ENCODE measurements around the gene HAPLN1.

HAPLN1 gene

GRCh38 chr5:83665631-83666030 lies 55.0 kb downstream of the HAPLN1 start:
- Histone ChIP-seq H3K4me2 (ENCODE audit: low read depth, low read length) (no peak overlapping the region), H3K36me3 (replicated peaks; ENCODE audit: insufficient read depth, low read length) (no peaks in the 10 kb centered on the region), H3F3A (ENCODE audit: insufficient read depth, low read length) (no peaks in the 10 kb centered on the region), H4K20me1 (ENCODE audit: insufficient read depth, low read length) (no peaks in the 10 kb centered on the region), H3K9me3 (replicated peaks; ENCODE audit: insufficient read depth, low read length) (no peaks in the 10 kb centered on the region), H2AFZ (ENCODE audit: low read length) (no peak overlapping the region), H3K27ac (ENCODE audit: low read length) (no peak overlapping the region), H3K4me3 (ENCODE audit: low read length) (no peak overlapping the region), H3K79me2 (ENCODE audit: low read length) (no peaks in the 10 kb centered on the region), H3K27me3 (replicated peaks; ENCODE audit: insufficient read depth, low read length) (no peaks in the 10 kb centered on the region), H3K9ac (ENCODE audit: low read length) (no peak overlapping the region), H3K4me1 (ENCODE audit: low read length) (no peaks in the 10 kb centered on the region), H3K9me2 (replicated peaks; ENCODE audit: insufficient read depth, low read length) (no peaks in the 10 kb centered on the region)
- DNase-seq, result no peak
- no peak for TF ChIP-seq EZH2 (optimal IDR thresholded peaks at IDR 0.05; ENCODE audit: low read depth, low read length)
- TF ChIP-seq, protein P1, sequence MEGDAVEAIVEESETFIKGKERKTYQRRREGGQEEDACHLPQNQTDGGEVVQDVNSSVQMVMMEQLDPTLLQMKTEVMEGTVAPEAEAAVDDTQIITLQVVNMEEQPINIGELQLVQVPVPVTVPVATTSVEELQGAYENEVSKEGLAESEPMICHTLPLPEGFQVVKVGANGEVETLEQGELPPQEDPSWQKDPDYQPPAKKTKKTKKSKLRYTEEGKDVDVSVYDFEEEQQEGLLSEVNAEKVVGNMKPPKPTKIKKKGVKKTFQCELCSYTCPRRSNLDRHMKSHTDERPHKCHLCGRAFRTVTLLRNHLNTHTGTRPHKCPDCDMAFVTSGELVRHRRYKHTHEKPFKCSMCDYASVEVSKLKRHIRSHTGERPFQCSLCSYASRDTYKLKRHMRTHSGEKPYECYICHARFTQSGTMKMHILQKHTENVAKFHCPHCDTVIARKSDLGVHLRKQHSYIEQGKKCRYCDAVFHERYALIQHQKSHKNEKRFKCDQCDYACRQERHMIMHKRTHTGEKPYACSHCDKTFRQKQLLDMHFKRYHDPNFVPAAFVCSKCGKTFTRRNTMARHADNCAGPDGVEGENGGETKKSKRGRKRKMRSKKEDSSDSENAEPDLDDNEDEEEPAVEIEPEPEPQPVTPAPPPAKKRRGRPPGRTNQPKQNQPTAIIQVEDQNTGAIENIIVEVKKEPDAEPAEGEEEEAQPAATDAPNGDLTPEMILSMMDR (IDR thresholded peaks at IDR 0.05; ENCODE audit: low read length), result no peak
- no peak for TF ChIP-seq EZH2phosphoT487 (IDR thresholded peaks at IDR 0.05; ENCODE audit: low read length)

DNA sequence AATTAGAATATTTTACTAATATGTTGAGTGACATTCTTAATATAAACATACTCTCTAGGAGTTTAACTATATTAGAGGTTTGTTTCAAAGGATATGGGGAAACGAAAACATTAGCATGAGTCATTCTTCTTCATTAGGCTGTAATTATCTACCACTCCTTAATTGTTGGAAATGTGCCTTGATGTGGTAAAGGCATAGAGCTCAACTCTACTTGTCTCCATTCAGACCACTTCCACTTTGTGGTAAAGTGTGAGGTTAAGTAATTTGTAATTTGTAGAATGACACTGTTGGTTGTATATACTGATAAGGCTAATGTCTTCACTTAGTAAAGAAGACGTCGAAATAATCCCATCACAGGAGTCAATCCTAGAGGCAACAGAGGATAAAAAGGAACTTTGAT lies 58.1 kb downstream of the HAPLN1 start:
- TF ChIP-seq EZH2 (optimal IDR thresholded peaks at IDR 0.05; ENCODE audit: low read depth, low read length), result no peak
- TF ChIP-seq, protein P1 (IDR thresholded peaks at IDR 0.05; ENCODE audit: low read length), result no peak
- TF ChIP-seq EZH2phosphoT487 (IDR thresholded peaks at IDR 0.05; ENCODE audit: low read length), result no peak
- H4K20me1 ChIP-seq (ENCODE audit: insufficient read depth, low read length), result no peaks in the 10 kb centered on the region
- H3F3A ChIP-seq (ENCODE audit: insufficient read depth, low read length), result no peaks in the 10 kb centered on the region
- H2AFZ ChIP-seq (ENCODE audit: low read length), result no peak overlapping the region
- no peak overlapping the region for H3K27ac ChIP-seq (ENCODE audit: low read length)
- H3K9me2 ChIP-seq (replicated peaks; ENCODE audit: insufficient read depth, low read length), result no peaks in the 10 kb centered on the region
- H3K9ac ChIP-seq (ENCODE audit: low read length), result no peak overlapping the region
- no peak overlapping the region for H3K4me2 ChIP-seq (ENCODE audit: low read depth, low read length)
- DNase-seq, result no peak
- H3K9me3 ChIP-seq (replicated peaks; ENCODE audit: insufficient read depth, low read length), result no peaks in the 10 kb centered on the region
- no peaks in the 10 kb centered on the region for H3K79me2 ChIP-seq (ENCODE audit: low read length)
- no peaks in the 10 kb centered on the region for H3K36me3 ChIP-seq (replicated peaks; ENCODE audit: insufficient read depth, low read length)
- no peaks in the 10 kb centered on the region for H3K27me3 ChIP-seq (replicated peaks; ENCODE audit: insufficient read depth, low read length)
- no peaks in the 10 kb centered on the region for H3K4me1 ChIP-seq (ENCODE audit: low read length)
- no peak overlapping the region for H3K4me3 ChIP-seq (ENCODE audit: low read length)

DNA sequence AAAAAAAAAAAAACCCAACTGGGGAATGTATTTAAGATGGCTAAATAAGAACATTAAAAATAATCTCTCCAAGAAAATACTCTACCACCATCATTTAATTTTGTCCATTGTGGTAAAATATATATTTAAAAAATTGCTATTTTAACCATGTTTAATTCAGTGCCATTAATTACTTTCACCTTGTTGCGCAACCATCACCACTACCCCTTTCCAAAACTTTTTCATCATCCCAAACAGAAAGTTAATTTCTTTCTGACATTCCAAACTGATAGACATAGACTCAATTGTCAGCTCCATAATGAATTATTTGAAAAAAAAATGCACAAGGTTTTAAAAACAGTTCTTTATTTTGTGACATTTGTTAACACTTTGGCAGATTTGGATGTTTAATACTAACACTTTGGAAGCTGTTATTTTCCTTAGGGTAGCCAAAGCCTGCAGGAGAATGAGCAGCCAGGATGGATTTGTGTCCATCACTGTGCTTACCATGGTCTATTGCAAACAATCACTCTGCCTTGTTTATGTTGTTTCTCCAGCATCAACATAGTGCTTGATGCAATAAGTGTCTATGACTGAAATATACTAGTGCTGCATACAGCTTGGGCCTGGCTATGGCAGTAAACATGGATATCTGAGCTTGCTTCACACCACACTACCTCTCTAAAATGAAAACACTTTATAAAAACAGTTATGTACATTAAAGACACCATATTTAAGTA lies 62.7 kb downstream of the HAPLN1 start:
- H3K9me2 ChIP-seq (replicated peaks; ENCODE audit: insufficient read depth, low read length), result no peaks in the 10 kb centered on the region
- H3K27ac ChIP-seq (ENCODE audit: low read length), result no peak overlapping the region
- H3K4me1 ChIP-seq (ENCODE audit: low read length), result peaks cover 23% of the 10 kb centered on the region
- no peak overlapping the region for H3K4me3 ChIP-seq (ENCODE audit: low read length)
- TF ChIP-seq EZH2phosphoT487 (IDR thresholded peaks at IDR 0.05; ENCODE audit: low read length) (no peak), EZH2 (optimal IDR thresholded peaks at IDR 0.05; ENCODE audit: low read depth, low read length) (no peak)
- TF ChIP-seq, protein P1 (IDR thresholded peaks at IDR 0.05; ENCODE audit: low read length), result no peak
- no peaks in the 10 kb centered on the region for H4K20me1 ChIP-seq (ENCODE audit: insufficient read depth, low read length)
- H3K9me3 ChIP-seq (replicated peaks; ENCODE audit: insufficient read depth, low read length), result no peaks in the 10 kb centered on the region
- H3F3A ChIP-seq (ENCODE audit: insufficient read depth, low read length), result peaks cover 9% of the 10 kb centered on the region; the same call in 1 of the 2 replicates
- no peak overlapping the region for H3K4me2 ChIP-seq (ENCODE audit: low read depth, low read length)
- no peaks in the 10 kb centered on the region for H3K27me3 ChIP-seq (replicated peaks; ENCODE audit: insufficient read depth, low read length)
- no peaks in the 10 kb centered on the region for H3K79me2 ChIP-seq (ENCODE audit: low read length)
- no peak overlapping the region for H3K9ac ChIP-seq (ENCODE audit: low read length)
- no peak for DNase-seq
- no peak overlapping the region for H2AFZ ChIP-seq (ENCODE audit: low read length)
- no peaks in the 10 kb centered on the region for H3K36me3 ChIP-seq (replicated peaks; ENCODE audit: insufficient read depth, low read length)
